HEK293 (cell line): Measurements from ENCODE around the gene ZNF749.

ENCODE experiments used
- CTCF ChIA-PET: fragments of 350-600 bp; formaldehyde crosslinking; extraction: SDS; loops from one replicate; lab custom pipeline; 2021; ENCODE audit warnings: antibody characterized with exemption; lab: Yijun Ruan, JAX
- POLR2A ChIA-PET: fragments of 300-600 bp; formaldehyde crosslinking; extraction: SDS; loops from one replicate; lab custom pipeline; 2020; ENCODE audit warnings: antibody characterized with exemption, inconsistent platforms; lab: Yijun Ruan, JAX
- H3K27ac ChIP-seq: fragments of 200-500 bp; sonication (Bioruptor generic); 2 replicates; pipeline ENCODE4 v1.5.1; 2014; ENCODE audit warnings: low read depth, low read length, control low read depth, inconsistent platforms; ENCODE audit errors: extremely low read depth
- H3K36me3 ChIP-seq, 2 experiments: fragments of 200-500 bp in 1 of 2; sonication (Bioruptor generic) in 1 of 2; 1 replicate in 1 of 2; 2 replicates in 1 of 2; pipeline ENCODE4 v1.5.1; 2014 to 2017; ENCODE audit warnings: inconsistent platforms in 2 of 2, low read length in 2 of 2; ENCODE audit not compliant: control insufficient read depth in 2 of 2, insufficient read depth in 1 of 2
- H3K4me1 ChIP-seq: fragments of 200-500 bp; sonication (Bioruptor generic); 2 replicates; pipeline ENCODE4 v1.5.1; 2014; ENCODE audit warnings: mild to moderate bottlenecking, low read length, inconsistent platforms; ENCODE audit not compliant: control insufficient read depth, insufficient read depth
- H3K4me3 ChIP-seq: 2 replicates; pipeline ENCODE4 v1.5.1; 2011; ENCODE audit warnings: low read depth, mild to moderate bottlenecking, control low read depth, low read length, moderate library complexity
- H3K9me3 ChIP-seq: fragments of 200-500 bp; sonication (Bioruptor generic); 2 replicates; pipeline ENCODE4 v1.5.1; 2014; ENCODE audit warnings: low read depth, low read length, inconsistent platforms; ENCODE audit not compliant: control insufficient read depth, insufficient read depth
- KLF16 ChIP-seq: fragments of 450-650 bp; formaldehyde crosslinking; IDR thresholded peaks from 2 replicates; pipeline ENCODE4 v1.5.1; 2017; ENCODE audit warnings: missing biosample characterization, missing genetic modification characterization
- PRDM1 ChIP-seq: fragments of 450-650 bp; formaldehyde crosslinking; IDR thresholded peaks from 2 replicates; pipeline ENCODE4; 2016; ENCODE audit warnings: missing biosample characterization, missing genetic modification characterization
- TRIM28 ChIP-seq: IDR thresholded peaks from 2 replicates; pipeline ENCODE4 v1.6.1; 2011; ENCODE audit warnings: low read length, control low read depth, borderline replicate concordance
- ZIC2 ChIP-seq: fragments of 450-650 bp; formaldehyde crosslinking; IDR thresholded peaks from 2 replicates; pipeline ENCODE4 v1.5.1; 2016; ENCODE audit warnings: missing biosample characterization, missing genetic modification characterization
- ZNF121 ChIP-seq: fragments of 450-650 bp; formaldehyde crosslinking; IDR thresholded peaks from 2 replicates; pipeline ENCODE4 v1.5.1; 2016; ENCODE audit warnings: missing biosample characterization, missing genetic modification characterization
- ZNF157 ChIP-seq: fragments of 450-650 bp; formaldehyde crosslinking; IDR thresholded peaks from 2 replicates; pipeline ENCODE4 v1.5.1; 2016; ENCODE audit warnings: missing biosample characterization, missing genetic modification characterization
- ZNF350 ChIP-seq: fragments of 450-650 bp; formaldehyde crosslinking; IDR thresholded peaks from 2 replicates; pipeline ENCODE4 v1.5.0; 2017; ENCODE audit warnings: missing biosample characterization, mild to moderate bottlenecking, missing genetic modification characterization
- ZNF558 ChIP-seq: fragments of 450-650 bp; formaldehyde crosslinking; IDR thresholded peaks from 2 replicates; pipeline ENCODE4 v1.5.1; 2016; ENCODE audit warnings: missing biosample characterization, missing genetic modification characterization
- ZNF600 ChIP-seq: fragments of 450-650 bp; formaldehyde crosslinking; IDR thresholded peaks from 2 replicates; pipeline ENCODE4 v1.5.1; 2016; ENCODE audit warnings: missing biosample characterization, missing genetic modification characterization
- ZNF654 ChIP-seq: fragments of 450-650 bp; formaldehyde crosslinking; IDR thresholded peaks from 2 replicates; pipeline ENCODE4 v1.5.1; 2016; ENCODE audit warnings: low read depth, missing biosample characterization, missing genetic modification characterization
- ZNF777 ChIP-seq: fragments of 450-650 bp; formaldehyde crosslinking; IDR thresholded peaks from 2 replicates; pipeline ENCODE4 v1.5.1; 2017; ENCODE audit warnings: missing biosample characterization, missing genetic modification characterization, borderline replicate concordance
- ZNF843 ChIP-seq: fragments of 450-650 bp; formaldehyde crosslinking; IDR thresholded peaks from 2 replicates; pipeline ENCODE4 v1.5.1; 2016; ENCODE audit warnings: missing biosample characterization, missing genetic modification characterization
- TF ChIP-seq, protein P1 (sequence below): IDR thresholded peaks from 2 replicates; pipeline ENCODE4 v1.6.1; 2011; ENCODE audit warnings: mild to moderate bottlenecking, low read depth, low read length, borderline replicate concordance
- TF ChIP-seq, protein P2 (sequence below): fragments of 450-650 bp; formaldehyde crosslinking; IDR thresholded peaks from 2 replicates; pipeline ENCODE4 v1.5.0; 2017; ENCODE audit warnings: missing biosample characterization, missing genetic modification characterization, borderline replicate concordance
- TF ChIP-seq, protein P3 (sequence below): fragments of 450-650 bp; formaldehyde crosslinking; IDR thresholded peaks from 2 replicates; pipeline ENCODE4 v1.5.1; 2016; ENCODE audit warnings: missing biosample characterization, missing genetic modification characterization
- TF ChIP-seq, protein P4 (sequence below): fragments of 450-650 bp; formaldehyde crosslinking; IDR thresholded peaks from 2 replicates; pipeline ENCODE4 v1.5.1; 2016; ENCODE audit warnings: missing biosample characterization, missing genetic modification characterization
- TF ChIP-seq, protein P5 (sequence below): sonication (generic); formaldehyde crosslinking; IDR thresholded peaks from 2 replicates; pipeline ENCODE4 v1.8.1; 2022; ENCODE audit warnings: mild to moderate bottlenecking, moderate library complexity, missing genetic modification reagents
- TF ChIP-seq, protein P6 (sequence below): fragments of 450-650 bp; formaldehyde crosslinking; IDR thresholded peaks from 2 replicates; pipeline ENCODE4 v1.5.1; 2017; ENCODE audit warnings: missing biosample characterization, missing genetic modification characterization
- TF ChIP-seq, protein P7 (sequence below): fragments of 450-650 bp; formaldehyde crosslinking; optimal IDR thresholded peaks from 2 replicates; pipeline ENCODE3; 2016; ENCODE audit warnings: missing biosample characterization, mild to moderate bottlenecking, missing genetic modification characterization

ZNF749 gene

DNA sequence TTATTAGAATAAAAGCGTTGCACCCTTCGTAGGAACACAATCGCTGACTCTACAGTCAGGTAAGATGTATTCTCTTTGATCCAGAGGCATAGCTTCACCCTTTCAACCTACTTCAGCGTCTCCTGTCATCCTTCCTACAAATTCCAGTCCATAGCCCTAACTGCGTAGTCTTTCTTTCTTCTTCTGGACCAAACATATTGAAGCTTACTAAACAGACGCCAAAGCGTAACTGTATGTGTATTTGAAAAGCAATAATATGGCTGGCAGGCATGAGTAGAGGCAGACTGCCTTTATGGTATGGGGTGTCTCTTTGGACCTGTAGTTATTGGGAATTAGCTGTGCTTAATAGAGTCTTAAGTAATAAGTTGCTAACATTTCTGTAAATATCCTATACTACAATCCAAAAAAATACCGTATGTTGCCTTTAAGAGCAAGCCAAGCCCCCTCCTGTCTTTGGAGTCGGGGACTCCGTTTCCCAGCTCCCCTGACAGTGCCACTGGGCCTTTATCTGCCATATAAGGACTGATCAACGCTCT lies 45.9 kb upstream of the ZNF749 start:
- Histone ChIP-seq H3K27ac (peak overlapping the region; percentile 52), H3K36me3 (peaks cover 10 to 16% of the 10 kb centered on the region in 2 experiments; a peak in 2 of 3 replicates), H3K9me3 (no peaks in the 10 kb centered on the region), H3K4me3 (peak overlapping the region; percentile 79), H3K4me1 (peaks cover 6% of the 10 kb centered on the region)
- POLR2A ChIA-PET = interaction anchor here (0.6 to 1.9 kb wide), 12 partner anchors 9 to 1173 kb away, joined by 3 to 22 read pairs (median 4); partner anchors contain the start of genes TRAPPC2B, ZNF211, ZNF264 and ZNF304
- TF ChIP-seq ZIC2 (tag by site-specific recombination) = no peak
- TF ChIP-seq, protein P1, sequence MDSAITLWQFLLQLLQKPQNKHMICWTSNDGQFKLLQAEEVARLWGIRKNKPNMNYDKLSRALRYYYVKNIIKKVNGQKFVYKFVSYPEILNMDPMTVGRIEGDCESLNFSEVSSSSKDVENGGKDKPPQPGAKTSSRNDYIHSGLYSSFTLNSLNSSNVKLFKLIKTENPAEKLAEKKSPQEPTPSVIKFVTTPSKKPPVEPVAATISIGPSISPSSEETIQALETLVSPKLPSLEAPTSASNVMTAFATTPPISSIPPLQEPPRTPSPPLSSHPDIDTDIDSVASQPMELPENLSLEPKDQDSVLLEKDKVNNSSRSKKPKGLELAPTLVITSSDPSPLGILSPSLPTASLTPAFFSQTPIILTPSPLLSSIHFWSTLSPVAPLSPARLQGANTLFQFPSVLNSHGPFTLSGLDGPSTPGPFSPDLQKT = 0 out of 2 replicates have a peak, but pooled peaks have one; percentile 61
- CTCF ChIA-PET = interaction anchor here (0.6 to 1.2 kb wide), 4 partner anchors 84 to 770 kb away, joined by 3 to 7 read pairs (median 3); no protein-coding TSS in a partner anchor

DNA sequence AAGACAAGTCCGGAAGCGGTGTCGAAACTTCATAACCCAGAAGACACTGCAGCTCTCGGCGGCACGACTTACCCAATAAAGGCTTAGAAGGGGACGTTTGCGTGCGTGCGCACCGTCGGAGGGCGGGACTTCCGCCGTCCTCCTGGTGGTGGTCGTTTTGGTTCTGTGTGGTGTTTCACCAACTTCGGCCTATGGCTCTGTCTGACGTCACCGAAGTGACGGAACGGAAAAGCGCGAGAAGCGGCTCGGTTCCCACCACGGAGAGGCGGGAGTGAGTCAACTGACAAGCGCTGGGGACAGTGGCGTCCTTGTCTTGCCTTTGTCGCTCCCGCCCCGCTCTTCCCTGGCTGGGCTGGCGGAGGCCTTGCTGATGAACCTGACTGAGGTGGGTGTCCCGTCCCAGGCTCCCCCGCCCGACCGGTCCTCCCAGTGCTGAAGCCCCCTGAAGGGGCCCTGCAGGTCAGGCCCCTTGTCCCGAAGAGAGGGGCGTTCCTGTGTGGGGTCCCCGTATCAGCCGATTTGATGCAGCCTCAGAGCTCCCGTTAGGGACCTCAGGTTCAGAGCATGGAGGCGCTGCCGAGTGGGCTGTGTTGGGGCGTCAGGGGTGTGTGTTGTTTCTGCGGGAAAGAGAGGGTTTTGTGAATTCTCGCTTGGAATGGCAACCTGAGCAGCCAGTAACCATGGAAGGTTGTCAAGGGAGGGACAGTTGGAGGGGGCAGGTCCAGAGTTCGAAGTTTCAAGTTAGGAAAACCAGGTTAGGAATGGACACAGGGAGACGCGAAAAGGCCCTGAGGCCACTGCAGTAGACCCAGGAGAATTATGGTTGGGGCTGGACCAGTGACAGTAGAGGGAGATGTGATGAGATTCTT lies 45.2 kb upstream of the ZNF749 start, which contains the start of gene ZNF548:
ZNF548 (plus strand) TSS at position 125 of the 869 bp plus-strand sequence; CDS start at position 371, 246 bp downstream.
- Histone ChIP-seq H3K4me1 (peaks cover 6% of the 10 kb centered on the region), H3K36me3 (peaks cover 14 to 23% of the 10 kb centered on the region in 2 experiments; a peak in 2 of 3 replicates), H3K4me3 (peak within 1 kb of the TSS; percentile 79), H3K27ac (peak within 1 kb of the TSS; percentile 89), H3K9me3 (no peaks in the 10 kb centered on the region)
- POLR2A ChIA-PET = interaction anchor here (0.6 to 1.9 kb wide), 12 partner anchors 9 to 1174 kb away, joined by 3 to 22 read pairs (median 4); partner anchors contain the start of genes TRAPPC2B, ZNF211, ZNF264 and ZNF304
- CTCF ChIA-PET = interaction anchor here (0.6 to 1.2 kb wide), 4 partner anchors 83 to 769 kb away, joined by 3 to 7 read pairs (median 3); no protein-coding TSS in a partner anchor
- TF ChIP-seq, protein P2, sequence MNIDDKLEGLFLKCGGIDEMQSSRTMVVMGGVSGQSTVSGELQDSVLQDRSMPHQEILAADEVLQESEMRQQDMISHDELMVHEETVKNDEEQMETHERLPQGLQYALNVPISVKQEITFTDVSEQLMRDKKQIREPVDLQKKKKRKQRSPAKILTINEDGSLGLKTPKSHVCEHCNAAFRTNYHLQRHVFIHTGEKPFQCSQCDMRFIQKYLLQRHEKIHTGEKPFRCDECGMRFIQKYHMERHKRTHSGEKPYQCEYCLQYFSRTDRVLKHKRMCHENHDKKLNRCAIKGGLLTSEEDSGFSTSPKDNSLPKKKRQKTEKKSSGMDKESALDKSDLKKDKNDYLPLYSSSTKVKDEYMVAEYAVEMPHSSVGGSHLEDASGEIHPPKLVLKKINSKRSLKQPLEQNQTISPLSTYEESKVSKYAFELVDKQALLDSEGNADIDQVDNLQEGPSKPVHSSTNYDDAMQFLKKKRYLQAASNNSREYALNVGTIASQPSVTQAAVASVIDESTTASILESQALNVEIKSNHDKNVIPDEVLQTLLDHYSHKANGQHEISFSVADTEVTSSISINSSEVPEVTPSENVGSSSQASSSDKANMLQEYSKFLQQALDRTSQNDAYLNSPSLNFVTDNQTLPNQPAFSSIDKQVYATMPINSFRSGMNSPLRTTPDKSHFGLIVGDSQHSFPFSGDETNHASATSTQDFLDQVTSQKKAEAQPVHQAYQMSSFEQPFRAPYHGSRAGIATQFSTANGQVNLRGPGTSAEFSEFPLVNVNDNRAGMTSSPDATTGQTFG = no peak
- TF ChIP-seq ZNF600 (tag by site-specific recombination) = peak; percentile 44; the same call in 1 of the 2 replicates
- TF ChIP-seq ZNF121 (tag by site-specific recombination) = no peak
- TF ChIP-seq ZNF350 (tag by site-specific recombination) = no peak
- no peak for TF ChIP-seq TRIM28
- TF ChIP-seq, protein P3, sequence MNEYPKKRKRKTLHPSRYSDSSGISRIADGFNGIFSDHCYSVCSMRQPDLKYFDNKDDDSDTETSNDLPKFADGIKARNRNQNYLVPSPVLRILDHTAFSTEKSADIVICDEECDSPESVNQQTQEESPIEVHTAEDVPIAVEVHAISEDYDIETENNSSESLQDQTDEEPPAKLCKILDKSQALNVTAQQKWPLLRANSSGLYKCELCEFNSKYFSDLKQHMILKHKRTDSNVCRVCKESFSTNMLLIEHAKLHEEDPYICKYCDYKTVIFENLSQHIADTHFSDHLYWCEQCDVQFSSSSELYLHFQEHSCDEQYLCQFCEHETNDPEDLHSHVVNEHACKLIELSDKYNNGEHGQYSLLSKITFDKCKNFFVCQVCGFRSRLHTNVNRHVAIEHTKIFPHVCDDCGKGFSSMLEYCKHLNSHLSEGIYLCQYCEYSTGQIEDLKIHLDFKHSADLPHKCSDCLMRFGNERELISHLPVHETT (tag by site-specific recombination) = no peak
- TF ChIP-seq, protein P4, sequence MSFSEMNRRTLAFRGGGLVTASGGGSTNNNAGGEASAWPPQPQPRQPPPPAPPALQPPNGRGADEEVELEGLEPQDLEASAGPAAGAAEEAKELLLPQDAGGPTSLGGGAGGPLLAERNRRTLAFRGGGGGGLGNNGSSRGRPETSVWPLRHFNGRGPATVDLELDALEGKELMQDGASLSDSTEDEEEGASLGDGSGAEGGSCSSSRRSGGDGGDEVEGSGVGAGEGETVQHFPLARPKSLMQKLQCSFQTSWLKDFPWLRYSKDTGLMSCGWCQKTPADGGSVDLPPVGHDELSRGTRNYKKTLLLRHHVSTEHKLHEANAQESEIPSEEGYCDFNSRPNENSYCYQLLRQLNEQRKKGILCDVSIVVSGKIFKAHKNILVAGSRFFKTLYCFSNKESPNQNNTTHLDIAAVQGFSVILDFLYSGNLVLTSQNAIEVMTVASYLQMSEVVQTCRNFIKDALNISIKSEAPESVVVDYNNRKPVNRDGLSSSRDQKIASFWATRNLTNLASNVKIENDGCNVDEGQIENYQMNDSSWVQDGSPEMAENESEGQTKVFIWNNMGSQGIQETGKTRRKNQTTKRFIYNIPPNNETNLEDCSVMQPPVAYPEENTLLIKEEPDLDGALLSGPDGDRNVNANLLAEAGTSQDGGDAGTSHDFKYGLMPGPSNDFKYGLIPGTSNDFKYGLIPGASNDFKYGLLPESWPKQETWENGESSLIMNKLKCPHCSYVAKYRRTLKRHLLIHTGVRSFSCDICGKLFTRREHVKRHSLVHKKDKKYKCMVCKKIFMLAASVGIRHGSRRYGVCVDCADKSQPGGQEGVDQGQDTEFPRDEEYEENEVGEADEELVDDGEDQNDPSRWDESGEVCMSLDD (tag by site-specific recombination) = 0 out of 2 replicates have a peak, but pooled peaks have one; percentile 37
- TF ChIP-seq ZNF558 (tag by site-specific recombination) = no peak
- no peak for TF ChIP-seq ZNF157 (tag by site-specific recombination)
- TF ChIP-seq KLF16 (tag by site-specific recombination) = peak; percentile 52
- TF ChIP-seq, protein P5, sequence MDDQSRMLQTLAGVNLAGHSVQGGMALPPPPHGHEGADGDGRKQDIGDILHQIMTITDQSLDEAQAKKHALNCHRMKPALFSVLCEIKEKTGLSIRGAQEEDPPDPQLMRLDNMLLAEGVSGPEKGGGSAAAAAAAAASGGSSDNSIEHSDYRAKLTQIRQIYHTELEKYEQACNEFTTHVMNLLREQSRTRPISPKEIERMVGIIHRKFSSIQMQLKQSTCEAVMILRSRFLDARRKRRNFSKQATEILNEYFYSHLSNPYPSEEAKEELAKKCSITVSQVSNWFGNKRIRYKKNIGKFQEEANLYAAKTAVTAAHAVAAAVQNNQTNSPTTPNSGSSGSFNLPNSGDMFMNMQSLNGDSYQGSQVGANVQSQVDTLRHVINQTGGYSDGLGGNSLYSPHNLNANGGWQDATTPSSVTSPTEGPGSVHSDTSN (CRISPR knock-in tag) = peak; percentile 93
- no peak for TF ChIP-seq ZNF777 (tag by site-specific recombination)
- no peak for TF ChIP-seq ZNF654 (tag by site-specific recombination)
- TF ChIP-seq ZNF843 (tag by site-specific recombination) = no peak
- no peak for TF ChIP-seq PRDM1 (tag by site-specific recombination)
- TF ChIP-seq, protein P6, sequence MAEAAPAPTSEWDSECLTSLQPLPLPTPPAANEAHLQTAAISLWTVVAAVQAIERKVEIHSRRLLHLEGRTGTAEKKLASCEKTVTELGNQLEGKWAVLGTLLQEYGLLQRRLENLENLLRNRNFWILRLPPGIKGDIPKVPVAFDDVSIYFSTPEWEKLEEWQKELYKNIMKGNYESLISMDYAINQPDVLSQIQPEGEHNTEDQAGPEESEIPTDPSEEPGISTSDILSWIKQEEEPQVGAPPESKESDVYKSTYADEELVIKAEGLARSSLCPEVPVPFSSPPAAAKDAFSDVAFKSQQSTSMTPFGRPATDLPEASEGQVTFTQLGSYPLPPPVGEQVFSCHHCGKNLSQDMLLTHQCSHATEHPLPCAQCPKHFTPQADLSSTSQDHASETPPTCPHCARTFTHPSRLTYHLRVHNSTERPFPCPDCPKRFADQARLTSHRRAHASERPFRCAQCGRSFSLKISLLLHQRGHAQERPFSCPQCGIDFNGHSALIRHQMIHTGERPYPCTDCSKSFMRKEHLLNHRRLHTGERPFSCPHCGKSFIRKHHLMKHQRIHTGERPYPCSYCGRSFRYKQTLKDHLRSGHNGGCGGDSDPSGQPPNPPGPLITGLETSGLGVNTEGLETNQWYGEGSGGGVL = peak; percentile 14
- TF ChIP-seq, protein P7, sequence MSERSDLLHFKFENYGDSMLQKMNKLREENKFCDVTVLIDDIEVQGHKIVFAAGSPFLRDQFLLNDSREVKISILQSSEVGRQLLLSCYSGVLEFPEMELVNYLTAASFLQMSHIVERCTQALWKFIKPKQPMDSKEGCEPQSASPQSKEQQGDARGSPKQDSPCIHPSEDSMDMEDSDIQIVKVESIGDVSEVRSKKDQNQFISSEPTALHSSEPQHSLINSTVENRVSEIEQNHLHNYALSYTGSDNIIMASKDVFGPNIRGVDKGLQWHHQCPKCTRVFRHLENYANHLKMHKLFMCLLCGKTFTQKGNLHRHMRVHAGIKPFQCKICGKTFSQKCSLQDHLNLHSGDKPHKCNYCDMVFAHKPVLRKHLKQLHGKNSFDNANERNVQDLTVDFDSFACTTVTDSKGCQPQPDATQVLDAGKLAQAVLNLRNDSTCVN = peak; percentile 53
